ENCODE data around the gene CLIC5.

The CLIC5 gene

DNA sequence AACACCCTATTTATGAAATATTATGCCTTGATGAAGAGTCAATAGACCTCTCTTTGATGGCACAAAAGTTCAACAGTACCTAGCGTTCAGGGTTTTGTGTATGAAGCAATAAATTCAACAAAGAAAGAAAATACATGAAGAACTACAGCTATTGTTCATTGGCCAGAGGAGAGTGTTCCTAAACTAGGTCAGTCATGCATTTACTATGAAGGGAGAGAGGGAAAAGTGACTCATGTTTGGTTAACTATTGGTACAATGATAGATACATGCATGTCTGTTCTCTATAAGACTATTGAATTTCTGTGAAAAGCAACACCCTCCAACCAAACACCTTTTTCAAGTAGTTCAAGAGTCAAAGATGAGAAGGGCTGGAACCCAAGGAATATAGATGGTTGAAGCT lies 50.7 kb downstream of the CLIC5 start:
- DNase-seq (ENCODE audit: low read depth, low spot score): peak; percentile 40

DNA sequence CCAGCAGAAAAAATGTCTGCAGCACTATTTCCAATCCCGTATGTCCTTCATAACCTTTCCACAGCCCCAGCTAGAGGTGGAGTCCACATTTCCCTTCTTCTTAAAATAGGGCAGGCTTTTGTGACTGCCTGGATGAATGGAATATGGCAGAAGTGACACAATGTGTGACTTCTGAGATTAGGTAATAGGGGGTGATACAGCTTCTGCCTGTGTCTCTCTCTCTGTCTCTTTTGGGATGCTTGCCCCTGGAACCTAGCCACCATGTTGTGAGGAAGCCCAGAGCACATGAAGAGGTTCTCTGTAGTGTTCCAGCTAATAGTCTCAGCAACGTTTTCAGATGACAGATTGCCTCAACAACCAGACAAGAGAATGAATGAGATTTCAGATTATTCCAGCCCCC lies 51.4 kb downstream of the CLIC5 start:
- no peak for DNase-seq (ENCODE audit: low read depth, low spot score)

GRCh38 chr6:45963896-45964295 lies 51.8 kb downstream of the CLIC5 start:
- DNase-seq (ENCODE audit: low read depth, low spot score): no peak

- DNase-seq (ENCODE audit: low read depth, low spot score): no peak
Observed at GRCh38 chr6:45961125-45961524, 54.5 kb downstream of the CLIC5 start.

DNA sequence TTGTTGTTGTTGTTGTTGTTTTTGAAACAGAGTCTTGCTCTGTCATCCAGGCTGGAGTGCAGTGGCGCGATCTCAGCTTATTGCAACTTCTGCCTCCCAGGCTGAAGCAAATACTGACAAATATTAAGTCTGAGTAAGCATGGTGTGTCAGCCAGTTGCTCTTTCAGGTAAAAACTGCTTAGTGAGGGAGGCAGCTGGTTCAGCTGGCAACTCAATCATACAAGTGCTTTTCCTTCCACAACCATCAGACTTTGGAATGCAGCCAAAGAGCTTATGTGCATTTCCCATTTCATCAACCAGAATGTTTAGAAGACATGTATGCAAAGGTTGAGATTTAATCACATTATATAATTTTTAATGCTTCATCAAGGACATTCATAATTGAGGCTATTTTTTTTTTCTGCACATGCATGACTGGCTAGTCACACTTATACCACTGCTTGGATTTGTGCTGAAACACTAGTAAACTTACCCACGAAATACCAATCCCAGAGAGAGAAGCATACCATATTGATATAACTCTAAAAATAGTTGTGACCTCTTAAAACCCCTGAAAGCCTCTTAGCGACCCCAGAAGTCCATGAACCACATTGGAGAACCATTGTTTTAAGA lies 56.0 kb downstream of the CLIC5 start:
- peak; percentile 67 for DNase-seq (ENCODE audit: low read depth, low spot score)

DNA sequence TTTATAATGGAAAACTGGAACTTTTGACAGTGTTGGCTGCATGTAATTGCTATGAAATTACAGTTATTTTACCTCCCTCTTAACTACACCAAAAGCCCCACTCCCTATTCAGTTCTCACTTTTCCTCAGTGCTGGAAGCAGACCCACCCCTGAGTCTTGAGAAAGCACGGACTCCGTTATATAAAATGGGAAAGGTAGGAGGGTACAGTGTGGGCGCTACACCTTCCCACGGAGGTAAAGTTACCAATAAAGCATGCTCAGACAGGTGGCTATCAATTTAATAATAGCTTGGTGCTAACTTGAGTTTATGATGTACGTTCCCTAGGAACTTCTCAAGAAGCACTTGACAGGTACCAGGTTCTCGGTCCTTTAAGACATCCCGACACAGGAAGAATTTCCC lies 59.0 kb downstream of the CLIC5 start:
- DNase-seq (ENCODE audit: low read depth, low spot score): no peak

GRCh38 chr6:45956176-45956575 lies 59.5 kb downstream of the CLIC5 start:
- no peak for DNase-seq (ENCODE audit: low read depth, low spot score)

- DNase-seq (ENCODE audit: low read depth, low spot score): no peak
Observed at GRCh38 chr6:45955597-45955996, 60.1 kb downstream of the CLIC5 start.

- DNase-seq (ENCODE audit: low read depth, low spot score): no peak
Observed at GRCh38 chr6:45952546-45952945, 63.1 kb downstream of the CLIC5 start.

GRCh38 chr6:45952168-45952529 lies 63.5 kb downstream of the CLIC5 start:
- DNase-seq (ENCODE audit: low read depth, low spot score): no peak

DNA sequence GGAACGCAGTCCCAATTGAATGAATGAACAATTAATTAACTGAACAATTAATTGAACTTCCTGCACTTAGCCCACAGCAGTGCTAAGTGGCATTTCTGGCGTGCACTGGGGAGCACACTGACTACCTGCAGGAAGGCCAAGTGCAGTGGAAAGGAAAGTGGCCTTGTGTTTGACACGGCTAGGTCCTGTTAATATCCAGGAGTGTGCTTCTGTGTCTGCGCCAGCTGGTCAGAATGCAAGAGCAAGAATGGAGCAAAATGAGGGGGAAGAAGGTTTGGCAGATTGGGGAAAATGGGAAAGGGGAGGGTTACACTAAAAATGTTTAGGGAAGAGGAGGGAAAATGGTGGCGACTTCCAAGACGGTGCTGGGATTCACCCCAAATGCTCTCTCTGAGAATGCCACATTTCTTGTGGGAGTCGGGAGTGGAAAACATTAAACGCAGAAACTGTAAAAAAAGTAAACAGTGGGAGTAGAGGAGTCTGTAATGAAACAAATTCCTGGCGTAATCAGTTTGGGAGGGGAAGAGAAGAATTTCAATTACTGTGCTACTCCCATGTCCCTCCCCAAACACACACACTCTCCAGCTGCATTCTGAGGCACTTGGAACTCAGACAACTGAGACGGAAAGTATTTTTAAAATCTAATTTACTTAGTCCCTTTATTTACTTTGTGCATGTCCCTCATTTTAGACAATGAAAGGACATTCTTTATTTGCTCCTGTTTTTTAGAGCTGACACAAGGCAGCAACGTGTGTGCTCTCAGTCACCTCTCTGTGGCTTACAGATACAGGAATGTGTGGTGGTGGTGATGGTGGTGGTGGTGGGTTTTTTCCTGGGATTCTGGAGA lies 64.1 kb downstream of the CLIC5 start:
- DNase-seq (ENCODE audit: low read depth, low spot score): peak; percentile 55

- peak; percentile 28 for DNase-seq (ENCODE audit: low read depth, low spot score)
Observed at GRCh38 chr6:45949256-45949655, 66.4 kb downstream of the CLIC5 start.

DNA sequence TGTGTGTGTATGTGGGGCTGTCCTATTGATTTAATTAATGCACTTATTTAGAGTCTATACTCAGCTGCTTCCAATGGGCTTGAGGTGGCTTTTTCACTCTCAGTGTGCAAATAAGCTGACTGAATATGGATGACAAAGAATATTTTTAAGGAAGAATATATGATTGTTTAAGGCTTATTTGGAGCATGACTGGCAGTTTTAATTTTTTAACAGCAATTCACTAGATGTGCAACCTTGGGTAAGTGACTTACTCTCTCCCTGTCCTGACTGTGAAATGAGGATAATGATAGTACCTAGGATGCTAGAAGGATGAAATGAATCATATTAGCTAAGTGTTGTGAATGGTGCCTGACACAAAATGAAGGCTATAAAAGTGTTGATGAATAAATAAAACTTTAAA lies 67.9 kb downstream of the CLIC5 start:
- no peak for DNase-seq (ENCODE audit: low read depth, low spot score)

DNA sequence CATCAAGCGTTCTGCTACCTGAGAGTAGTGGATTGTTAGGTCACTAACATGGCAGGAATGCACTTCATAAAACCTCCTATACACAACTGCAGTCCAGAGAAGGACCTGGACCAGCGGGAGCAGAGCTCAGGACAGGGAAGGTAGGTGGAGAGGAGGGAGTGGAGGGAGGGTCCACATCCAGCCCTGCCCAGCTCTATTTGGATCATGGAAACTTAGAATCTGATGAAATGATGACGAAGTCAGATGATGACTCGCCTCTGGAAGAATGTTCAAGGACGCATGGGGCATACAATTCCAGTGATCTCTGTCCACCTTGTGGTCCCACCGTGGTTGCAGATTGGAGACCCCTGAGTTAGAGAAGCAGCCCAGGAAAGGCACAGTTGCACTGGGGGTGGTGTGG lies 68.8 kb downstream of the CLIC5 start:
- peak; percentile 40 for DNase-seq (ENCODE audit: low read depth, low spot score)

DNA sequence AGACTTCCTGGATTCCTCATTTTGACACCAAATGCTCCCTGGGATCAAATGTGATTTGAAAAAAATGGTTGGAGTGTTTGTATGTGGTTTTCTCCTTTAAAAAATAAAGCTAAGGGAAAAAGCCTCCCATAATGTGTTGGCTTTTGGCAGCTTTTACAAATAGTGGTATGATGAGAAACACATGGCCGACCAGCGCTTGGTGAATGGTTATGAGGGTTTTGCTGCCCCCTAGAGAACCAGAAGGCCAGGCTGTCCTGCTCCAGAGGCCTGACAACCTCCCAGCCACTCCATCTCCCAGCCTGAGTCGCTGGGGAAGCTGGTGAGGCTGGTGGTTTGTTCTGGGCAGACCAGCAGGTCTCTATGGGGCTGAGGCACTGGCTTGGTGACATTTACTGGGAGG lies 69.3 kb downstream of the CLIC5 start:
- DNase-seq (ENCODE audit: low read depth, low spot score): peak; percentile 61

- no peak for DNase-seq (ENCODE audit: low read depth, low spot score)
Observed at GRCh38 chr6:45942953-45943352, 72.7 kb downstream of the CLIC5 start.

- DNase-seq (ENCODE audit: low read depth, low spot score): peak; percentile 85
Observed at GRCh38 chr6:45933855-45934254, 81.8 kb downstream of the CLIC5 start.

GRCh38 chr6:45931232-45931631 lies 84.4 kb downstream of the CLIC5 start:
- DNase-seq (ENCODE audit: low read depth, low spot score): no peak

DNA sequence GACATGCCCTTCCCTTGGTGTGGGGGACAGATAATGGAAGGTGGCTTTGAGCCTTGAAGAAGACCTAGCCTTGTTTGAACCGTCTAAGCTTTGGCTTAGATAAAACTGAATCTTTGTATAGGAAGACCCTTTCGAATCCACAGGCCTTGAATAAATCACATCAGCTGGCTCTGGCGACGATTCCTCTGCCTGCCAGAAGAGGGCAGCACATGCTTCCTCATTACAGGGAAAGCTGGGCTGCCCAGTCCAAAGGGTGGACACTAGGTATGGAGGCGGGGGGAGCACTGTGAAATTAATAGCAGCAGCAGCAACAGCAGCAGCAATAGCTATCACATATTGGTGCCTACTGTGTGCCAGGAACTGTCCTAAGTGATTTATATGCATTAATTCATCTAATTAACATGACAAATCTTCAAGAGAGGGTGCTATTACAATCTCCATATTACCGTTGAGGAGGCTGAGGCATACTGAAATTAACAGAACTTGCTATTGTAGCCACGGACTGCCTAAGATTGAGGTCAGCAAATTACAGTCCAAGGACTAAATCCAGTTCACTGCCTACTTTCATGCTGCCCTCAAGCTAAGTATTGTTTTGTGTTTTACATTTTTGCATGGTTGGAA lies 85.1 kb downstream of the CLIC5 start:
- peak; percentile 87 for DNase-seq (ENCODE audit: low read depth, low spot score)

DNA sequence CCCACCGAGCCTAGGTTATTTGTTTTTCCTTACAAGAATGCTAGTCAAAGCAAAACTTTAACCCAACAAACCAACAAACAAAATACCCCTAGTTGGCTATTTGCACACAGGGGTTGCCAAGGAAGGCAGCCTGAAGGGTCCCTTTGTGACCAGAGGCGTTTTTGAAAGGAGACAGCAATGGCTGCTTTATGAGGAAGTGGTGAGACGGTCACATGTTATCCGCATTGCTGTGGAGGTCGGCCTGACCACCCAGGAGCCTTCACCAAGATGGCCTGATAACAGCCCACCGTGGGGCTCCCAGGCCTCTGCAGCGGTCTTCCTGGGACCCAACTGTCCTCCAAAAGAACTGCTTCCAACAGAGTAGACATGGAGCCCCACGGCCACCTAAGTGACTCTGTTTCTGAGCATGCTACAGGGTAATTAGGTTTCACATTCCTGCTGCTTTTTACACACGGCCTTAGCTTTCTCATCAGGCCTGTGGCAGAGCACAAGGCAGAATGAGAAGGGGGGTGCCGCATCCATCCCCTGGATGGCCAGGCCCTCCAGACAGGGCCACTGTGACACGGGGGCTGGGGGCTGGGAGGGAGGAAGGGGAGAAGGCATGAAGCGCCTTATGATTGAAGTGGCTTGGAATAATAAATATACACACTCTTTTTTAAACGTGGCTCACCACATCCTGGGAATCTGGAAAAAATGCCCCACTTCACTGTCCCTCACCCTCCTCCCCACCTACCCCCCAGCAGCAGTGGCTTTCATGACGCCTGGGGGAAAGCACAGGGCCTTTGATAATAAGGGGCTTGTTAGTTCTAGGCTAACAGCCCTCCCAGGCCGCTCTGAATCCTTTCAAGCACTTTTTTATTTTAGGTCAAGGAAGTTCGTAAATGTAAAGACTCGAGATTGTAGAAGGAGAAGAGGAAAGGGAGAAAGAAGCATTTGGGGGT lies 86.0 kb downstream of the CLIC5 start:
- peak; percentile 41 for DNase-seq (ENCODE audit: low read depth, low spot score)

GRCh38 chr6:45928721-45929305 lies 86.8 kb downstream of the CLIC5 start:
- DNase-seq (ENCODE audit: low read depth, low spot score): no peak

All from astrocyte of the hippocampus (primary cell).